PC-3 (cell line): ENCODE results near the gene RSAD1. TPM values are rescaled to one million over a fixed set of nuclear protein-coding genes. Genes with fewer than 3 reads are reported as not detected.

ENCODE experiments used
- ATAC-seq: fragments of 200-7000 bp; cut with Tn5 transposase; 2 replicates; pipeline ENCODE4 v1.9.1; 2020; ENCODE audit warnings: mild to moderate bottlenecking, moderate library complexity
- BruUV-seq: library from RNA; stranded (reverse); fragments of 400-500 nt; replicated peaks from 2 replicates; lab custom pipeline; 2021; lab: Mats Ljungman, UMichigan
- CTCF ChIA-PET: fragments of 300-600 bp; sonication (Branson Sonifier 250); formaldehyde crosslinking; loops from one replicate; lab custom pipeline; 2022; ENCODE audit warnings: antibody characterized with exemption; lab: Charles Lee
- POLR2A ChIA-PET: fragments of 300-600 bp; sonication (Branson Sonifier 250); formaldehyde crosslinking; loops from one replicate; lab custom pipeline; 2022; ENCODE audit warnings: antibody characterized with exemption; ENCODE audit not compliant: unreplicated experiment; lab: Charles Lee
- DNase-seq: peaks from one replicate; pipeline ENCODE4 v3.0.0-alpha.2; 2015
- H2AFZ ChIP-seq: fragments of 300-600 bp; sonication (generic); 2 replicates; pipeline ENCODE4 v1.6.0; 2016; ENCODE audit warnings: antibody characterized with exemption, low read length
- H3F3A ChIP-seq: fragments of 300-600 bp; sonication (generic); one replicate; pipeline ENCODE4 v1.6.0; 2017; ENCODE audit warnings: antibody characterized with exemption, low read length, control low read depth, mild to moderate bottlenecking; ENCODE audit not compliant: unreplicated experiment
- H3K27ac ChIP-seq: fragments of 300-600 bp; sonication (generic); 2 replicates; pipeline ENCODE4 v1.5.1; 2016; ENCODE audit warnings: mild to moderate bottlenecking, low read length
- H3K27me3 ChIP-seq: fragments of 300-600 bp; sonication (generic); 2 replicates; pipeline ENCODE4 v1.6.1; 2016; ENCODE audit warnings: low read length, mixed read lengths
- H3K36me3 ChIP-seq: fragments of 300-600 bp; sonication (generic); 2 replicates; pipeline ENCODE4 v1.6.1; 2016; ENCODE audit warnings: low read depth, mixed run types, low read length, mixed read lengths
- H3K4me1 ChIP-seq: fragments of 300-600 bp; sonication (generic); 2 replicates; pipeline ENCODE4 v1.5.1; 2016; ENCODE audit warnings: low read length; ENCODE audit not compliant: insufficient read depth
- H3K4me2 ChIP-seq: fragments of 300-600 bp; sonication (generic); 2 replicates; pipeline ENCODE4 v1.6.0; 2016; ENCODE audit warnings: low read length
- H3K4me3 ChIP-seq: fragments of 300-600 bp; sonication (generic); 2 replicates; pipeline ENCODE4 v1.5.1; 2016; ENCODE audit warnings: mild to moderate bottlenecking, low read length, mixed read lengths
- H3K79me2 ChIP-seq: fragments of 300-600 bp; sonication (generic); 2 replicates; pipeline ENCODE4 v1.6.1; 2017; ENCODE audit warnings: low read length, mixed read lengths
- H3K9ac ChIP-seq: fragments of 300-600 bp; sonication (generic); 2 replicates; pipeline ENCODE4 v1.6.0; 2016; ENCODE audit warnings: mild to moderate bottlenecking, low read length
- H3K9me2 ChIP-seq: fragments of 300-600 bp; sonication (generic); replicated peaks from 2 replicates; pipeline ENCODE4 v1.6.1; 2016; ENCODE audit warnings: mixed run types, low read length, mixed read lengths
- H3K9me3 ChIP-seq: fragments of 300-600 bp; sonication (generic); 2 replicates; pipeline ENCODE4 v1.6.1; 2016; ENCODE audit warnings: low read length, mixed read lengths
- H4K20me1 ChIP-seq: fragments of 300-600 bp; sonication (generic); 2 replicates; pipeline ENCODE4 v1.6.1; 2016; ENCODE audit warnings: low read length, mixed read lengths
- EZH2 ChIP-seq: fragments of 300-600 bp; sonication (generic); IDR thresholded peaks from one replicate; pipeline ENCODE4 v1.6.1; 2017; ENCODE audit warnings: antibody characterized with exemption, mild to moderate bottlenecking, low read length; ENCODE audit not compliant: unreplicated experiment
- EZH2phosphoT487 ChIP-seq: fragments of 300-600 bp; sonication (generic); IDR thresholded peaks from 2 replicates; pipeline ENCODE4 v1.6.1; 2018; ENCODE audit warnings: mild to moderate bottlenecking, antibody characterized with exemption, low read length, borderline replicate concordance
- intact Hi-C: fragments of 100-400 bp; cut with micrococcal nuclease; formaldehyde crosslinking; loops from 2 replicates; pipeline ENCODE4 v1.9.0; 2023
- total RNA-seq: library from RNA; depleted of rRNA; stranded (reverse); fragments of >200 nt; gene quantifications from 2 replicates; pipeline ENCODE4 v1.2.3, GENCODE V29; 2014
- TF ChIP-seq, protein P1 (sequence below): fragments of 300-600 bp; sonication (generic); conservative IDR thresholded peaks from 2 replicates; pipeline ENCODE4 v1.5.1; 2017; ENCODE audit warnings: antibody characterized with exemption, low read depth, mild to moderate bottlenecking, low read length

Gene RSAD1
- total RNA-seq, 1 experiment from 2014 or later, result 37.7 TPM

GRCh38 chr17:50505591-50506130 is 27.0 kb downstream of the RSAD1 start:
- Histone ChIP-seq H4K20me1 (no peaks in the 10 kb centered on the region), H3K79me2 (no peaks in the 10 kb centered on the region), H3K27ac (no peak overlapping the region), H3K36me3 (no peaks in the 10 kb centered on the region), H3K27me3 (no peaks in the 10 kb centered on the region), H3F3A (no peaks in the 10 kb centered on the region), H3K9ac (no peak overlapping the region), H3K9me2 (no peaks in the 10 kb centered on the region), H3K4me2 (no peak overlapping the region), H3K4me1 (peaks cover 4% of the 10 kb centered on the region; the same call in 1 of the 2 replicates), H3K9me3 (no peaks in the 10 kb centered on the region), H2AFZ (no peak overlapping the region), H3K4me3 (no peak overlapping the region)
- no peak for DNase-seq
- intact Hi-C loops, result no loop called here
- TF ChIP-seq, protein P1, sequence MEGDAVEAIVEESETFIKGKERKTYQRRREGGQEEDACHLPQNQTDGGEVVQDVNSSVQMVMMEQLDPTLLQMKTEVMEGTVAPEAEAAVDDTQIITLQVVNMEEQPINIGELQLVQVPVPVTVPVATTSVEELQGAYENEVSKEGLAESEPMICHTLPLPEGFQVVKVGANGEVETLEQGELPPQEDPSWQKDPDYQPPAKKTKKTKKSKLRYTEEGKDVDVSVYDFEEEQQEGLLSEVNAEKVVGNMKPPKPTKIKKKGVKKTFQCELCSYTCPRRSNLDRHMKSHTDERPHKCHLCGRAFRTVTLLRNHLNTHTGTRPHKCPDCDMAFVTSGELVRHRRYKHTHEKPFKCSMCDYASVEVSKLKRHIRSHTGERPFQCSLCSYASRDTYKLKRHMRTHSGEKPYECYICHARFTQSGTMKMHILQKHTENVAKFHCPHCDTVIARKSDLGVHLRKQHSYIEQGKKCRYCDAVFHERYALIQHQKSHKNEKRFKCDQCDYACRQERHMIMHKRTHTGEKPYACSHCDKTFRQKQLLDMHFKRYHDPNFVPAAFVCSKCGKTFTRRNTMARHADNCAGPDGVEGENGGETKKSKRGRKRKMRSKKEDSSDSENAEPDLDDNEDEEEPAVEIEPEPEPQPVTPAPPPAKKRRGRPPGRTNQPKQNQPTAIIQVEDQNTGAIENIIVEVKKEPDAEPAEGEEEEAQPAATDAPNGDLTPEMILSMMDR, result no peak
- TF ChIP-seq EZH2phosphoT487, result no peak
- no peak for TF ChIP-seq EZH2
- POLR2A ChIA-PET, result interaction anchor here (0.5 kb wide), 1 partner anchor 269 kb away, joined by 3 read pairs; no protein-coding TSS in a partner anchor
- no peak for ATAC-seq
- BruUV-seq, result no TSS peak
- CTCF ChIA-PET, result interaction anchor here (0.6 kb wide), 1 partner anchor 10 kb away, joined by 3 read pairs; no protein-coding TSS in a partner anchor

DNA sequence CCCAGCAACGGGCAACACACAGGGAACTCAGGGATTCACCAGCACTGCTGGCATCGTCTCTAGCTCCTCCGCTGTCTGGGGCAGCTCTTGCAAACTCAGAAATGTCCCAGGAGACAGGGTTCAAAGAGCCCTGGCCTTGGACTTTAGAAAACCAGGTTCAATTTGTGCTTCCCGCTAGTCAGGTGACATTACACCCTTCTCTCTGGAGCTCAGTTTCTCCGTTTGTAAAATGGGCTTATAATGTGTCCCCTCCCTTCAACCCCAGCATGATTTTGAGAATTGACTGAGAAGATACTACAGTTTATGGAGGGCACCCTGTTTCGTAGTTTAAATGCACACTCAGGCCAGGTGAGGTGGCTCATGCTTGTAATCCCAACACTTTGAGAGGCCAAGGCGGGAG is 27.6 kb downstream of the RSAD1 start:
- intact Hi-C loops, result no loop called here
- ChIA-PET CTCF (no interaction called here), POLR2A (interaction anchor here (0.7 kb wide), 1 partner anchor 38 kb away, joined by 4 read pairs; no protein-coding TSS in a partner anchor)
- H3K9me2 ChIP-seq, result no peaks in the 10 kb centered on the region
- no peak overlapping the region for H3K27ac ChIP-seq
- TF ChIP-seq, protein P1, result no peak
- TF ChIP-seq EZH2phosphoT487, result no peak
- TF ChIP-seq EZH2, result no peak
- ATAC-seq, result no peak
- no peaks in the 10 kb centered on the region for H4K20me1 ChIP-seq
- peaks cover 11% of the 10 kb centered on the region for H3K4me1 ChIP-seq
- no peaks in the 10 kb centered on the region for H3K9me3 ChIP-seq
- H3K4me2 ChIP-seq, result no peak overlapping the region
- H2AFZ ChIP-seq, result no peak overlapping the region
- no peak overlapping the region for H3K4me3 ChIP-seq
- H3K79me2 ChIP-seq, result no peaks in the 10 kb centered on the region
- no peak for DNase-seq
- no TSS peak for BruUV-seq
- no peaks in the 10 kb centered on the region for H3K36me3 ChIP-seq
- H3F3A ChIP-seq, result no peaks in the 10 kb centered on the region
- H3K27me3 ChIP-seq, result no peaks in the 10 kb centered on the region
- no peak overlapping the region for H3K9ac ChIP-seq

DNA sequence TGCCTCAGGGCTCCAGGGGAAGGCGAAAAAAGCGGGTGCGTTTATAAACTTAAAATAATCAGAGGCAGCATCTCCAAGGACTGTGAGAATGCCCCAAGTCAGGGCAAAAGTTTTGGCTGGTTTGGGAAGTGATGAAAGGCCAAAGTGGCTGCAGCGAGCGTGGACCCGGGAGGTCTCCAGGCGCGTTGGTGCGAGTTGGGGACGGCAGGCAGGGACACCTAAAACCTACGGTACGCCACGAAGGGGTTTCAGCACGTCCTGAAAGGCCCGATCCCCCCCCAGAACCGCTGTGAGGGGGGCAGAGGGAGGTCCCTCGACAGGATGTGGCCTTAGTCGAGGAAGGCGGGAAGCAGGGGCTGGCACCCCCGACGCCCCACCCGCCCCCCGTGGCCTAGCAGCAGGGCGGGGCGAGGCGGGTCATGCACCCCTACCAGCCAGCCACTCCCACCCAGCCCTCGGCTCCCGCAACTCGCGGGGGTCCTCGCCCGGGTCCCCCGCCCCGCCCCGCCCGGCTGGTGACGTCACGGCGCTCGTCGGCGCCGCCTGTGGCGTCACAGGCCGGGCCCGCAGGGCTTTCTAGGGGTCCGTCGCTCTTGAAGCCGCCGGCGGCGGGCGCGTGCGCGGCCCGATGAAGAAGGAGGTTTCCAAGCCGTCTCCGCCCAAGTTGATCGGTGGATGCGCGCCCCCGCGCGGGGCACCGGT is 29.4 kb downstream of the RSAD1 start, which contains the start of gene MYCBPAP:
TSS of gene MYCBPAP (plus strand) at position 569 of the 702 bp plus-strand sequence. CDS start 236 bp downstream, outside the sequence.
- intact Hi-C loops, result no loop called here
- TSS peak; percentile 51 for BruUV-seq
- ChIA-PET POLR2A (no interaction called here), CTCF (no interaction called here)
- Histone ChIP-seq H3K27me3 (no peaks in the 10 kb centered on the region), H3K4me1 (peaks cover 15% of the 10 kb centered on the region), H3K9me2 (no peaks in the 10 kb centered on the region), H3K4me3 (peak within 1 kb of the TSS; percentile 63), H4K20me1 (no peaks in the 10 kb centered on the region), H3K27ac (no peak within 1 kb of the TSS), H3K4me2 (peak within 1 kb of the TSS; percentile 76), H3F3A (no peaks in the 10 kb centered on the region), H3K36me3 (no peaks in the 10 kb centered on the region), H3K9me3 (no peaks in the 10 kb centered on the region), H3K9ac (peak within 1 kb of the TSS; percentile 23), H3K79me2 (no peaks in the 10 kb centered on the region), H2AFZ (peak within 1 kb of the TSS; percentile 83)
- TF ChIP-seq EZH2 (no peak), EZH2phosphoT487 (no peak)
- TF ChIP-seq, protein P1, result peak; percentile 44
- ATAC-seq, result peak; percentile 85
- peak; percentile 61 for DNase-seq
